RWPE2 (cell line): Measurements from ENCODE around the gene ADAM11.
"Not testable (repeated sequence)": the region's sequence is repeated elsewhere in the genome, so short reads cannot be mapped to it uniquely, and the experiment has no call there.

Experiments used
- ATAC-seq: fragments of 200-7000 bp; cut with Tn5 transposase; 3 replicates; pipeline ENCODE4 v1.9.1; 2021; ENCODE audit warnings: low read depth
- DNase-seq: peaks from one replicate; pipeline ENCODE4 v3.0.0-alpha.2; 2020; ENCODE audit warnings: low spot score
- H3K27ac ChIP-seq: fragments of 450-650 bp; 2 replicates; pipeline ENCODE4 v1.5.1; 2017; ENCODE audit warnings: mild to moderate bottlenecking; ENCODE audit not compliant: poor library complexity, severe bottlenecking
- H3K27me3 ChIP-seq: fragments of 250-450 bp; sonication (Bioruptor Pico); 2 replicates; pipeline ENCODE4 v1.5.1; 2021; ENCODE audit warnings: mild to moderate bottlenecking, moderate library complexity; ENCODE audit not compliant: insufficient read depth, poor library complexity, severe bottlenecking
- H3K36me3 ChIP-seq: fragments of 250-450 bp; sonication (Bioruptor Pico); 2 replicates; pipeline ENCODE4 v1.5.1; 2020; ENCODE audit warnings: low read depth, mild to moderate bottlenecking, moderate library complexity
- H3K4me1 ChIP-seq: fragments of 250-450 bp; sonication (Bioruptor Pico); 2 replicates; pipeline ENCODE4 v1.5.1; 2021; ENCODE audit warnings: mild to moderate bottlenecking, moderate library complexity; ENCODE audit not compliant: insufficient read depth, poor library complexity, severe bottlenecking
- H3K4me3 ChIP-seq: fragments of 250-450 bp; sonication (Bioruptor Pico); 2 replicates; pipeline ENCODE4 v1.5.1; 2021; ENCODE audit warnings: mild to moderate bottlenecking, moderate library complexity; ENCODE audit not compliant: severe bottlenecking
- H3K9me3 ChIP-seq: fragments of 250-450 bp; sonication (Bioruptor Pico); 2 replicates; pipeline ENCODE4 v1.5.1; 2021; ENCODE audit warnings: mild to moderate bottlenecking, moderate library complexity; ENCODE audit not compliant: severe bottlenecking
- TF ChIP-seq, protein P1 (sequence below): fragments of 450-650 bp; IDR thresholded peaks from one replicate; pipeline ENCODE4 v1.5.1; 2017; ENCODE audit warnings: mild to moderate bottlenecking, moderate library complexity; ENCODE audit not compliant: poor library complexity, severe bottlenecking

The ADAM11 gene

DNA sequence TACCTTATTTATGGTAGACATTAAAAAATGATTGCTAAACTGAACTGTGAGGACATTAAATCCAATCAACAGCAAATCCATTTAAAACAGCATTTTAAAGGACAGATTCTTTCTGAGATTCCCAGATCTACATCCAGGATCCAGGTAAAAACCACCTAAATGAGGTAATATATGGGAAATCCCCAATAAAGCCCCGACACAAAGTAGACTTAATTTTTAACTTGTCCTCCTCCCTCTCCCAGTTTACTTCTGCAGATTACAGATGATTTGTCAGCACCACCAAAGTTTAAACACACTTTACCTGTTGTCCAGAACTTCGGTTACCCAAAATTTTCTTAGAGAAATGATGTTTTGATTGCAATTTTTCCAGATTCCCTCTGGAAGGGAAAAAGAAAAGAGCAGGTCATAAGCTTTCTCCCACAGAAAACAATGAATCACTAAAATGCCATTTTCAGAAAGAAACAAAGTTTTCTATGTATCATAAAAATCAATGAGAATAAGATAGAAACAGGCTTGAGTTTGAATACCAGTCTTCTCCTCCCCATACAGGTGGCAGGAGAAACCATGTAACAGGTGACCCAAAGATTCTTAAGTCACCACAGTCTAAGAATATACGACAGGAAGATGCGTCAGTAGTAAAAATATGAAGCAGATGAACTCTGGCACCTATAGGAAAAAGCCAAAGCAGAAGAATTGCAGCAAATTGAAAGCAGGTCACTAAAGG, 48.5 kb downstream of the ADAM11 start:
- Histone ChIP-seq H3K27me3 (no peaks in the 10 kb centered on the region), H3K4me3 (no peak overlapping the region), H3K9me3 (no peaks in the 10 kb centered on the region), H3K4me1 (no peaks in the 10 kb centered on the region), H3K27ac (no peak overlapping the region), H3K36me3 (peaks cover 52% of the 10 kb centered on the region)
- ATAC-seq (no peak), DNase-seq (no peak)
- TF ChIP-seq, protein P1, sequence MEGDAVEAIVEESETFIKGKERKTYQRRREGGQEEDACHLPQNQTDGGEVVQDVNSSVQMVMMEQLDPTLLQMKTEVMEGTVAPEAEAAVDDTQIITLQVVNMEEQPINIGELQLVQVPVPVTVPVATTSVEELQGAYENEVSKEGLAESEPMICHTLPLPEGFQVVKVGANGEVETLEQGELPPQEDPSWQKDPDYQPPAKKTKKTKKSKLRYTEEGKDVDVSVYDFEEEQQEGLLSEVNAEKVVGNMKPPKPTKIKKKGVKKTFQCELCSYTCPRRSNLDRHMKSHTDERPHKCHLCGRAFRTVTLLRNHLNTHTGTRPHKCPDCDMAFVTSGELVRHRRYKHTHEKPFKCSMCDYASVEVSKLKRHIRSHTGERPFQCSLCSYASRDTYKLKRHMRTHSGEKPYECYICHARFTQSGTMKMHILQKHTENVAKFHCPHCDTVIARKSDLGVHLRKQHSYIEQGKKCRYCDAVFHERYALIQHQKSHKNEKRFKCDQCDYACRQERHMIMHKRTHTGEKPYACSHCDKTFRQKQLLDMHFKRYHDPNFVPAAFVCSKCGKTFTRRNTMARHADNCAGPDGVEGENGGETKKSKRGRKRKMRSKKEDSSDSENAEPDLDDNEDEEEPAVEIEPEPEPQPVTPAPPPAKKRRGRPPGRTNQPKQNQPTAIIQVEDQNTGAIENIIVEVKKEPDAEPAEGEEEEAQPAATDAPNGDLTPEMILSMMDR, result no peak

DNA sequence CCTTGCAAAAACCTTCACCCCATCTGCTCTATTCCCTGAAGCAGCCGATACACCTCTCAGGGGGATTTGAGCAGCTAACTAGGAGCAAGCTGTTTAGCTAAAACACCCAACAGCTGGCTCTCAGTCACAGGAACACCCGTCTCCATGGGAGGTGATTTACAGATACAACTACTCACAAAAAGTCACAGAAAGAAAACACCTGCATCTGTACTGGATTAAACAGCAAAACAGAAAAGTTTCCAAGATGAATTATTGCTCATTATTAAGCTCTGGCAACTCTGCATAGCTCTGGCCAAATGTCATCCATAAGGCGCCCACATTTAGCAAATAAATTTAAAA, 49.0 kb downstream of the ADAM11 start:
- DNase-seq, result no peak

DNA sequence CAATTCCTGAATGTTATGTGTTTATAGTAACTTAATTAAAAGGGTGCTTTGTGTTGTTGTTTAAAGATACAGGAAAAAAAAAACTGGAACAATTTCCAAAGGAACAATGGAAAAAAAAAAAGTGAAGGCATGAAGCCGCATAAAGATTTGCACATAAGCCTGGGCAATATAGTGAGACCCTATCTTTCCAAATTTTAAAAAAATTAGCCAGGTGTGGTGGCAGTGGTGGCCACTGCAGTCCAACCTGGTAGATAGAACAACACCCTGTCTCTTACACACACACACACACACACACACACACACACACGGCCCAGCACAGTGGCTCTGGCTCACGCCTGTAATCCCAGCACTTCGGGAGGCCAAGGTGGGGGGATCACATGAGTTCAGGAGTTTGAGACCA, 49.4 kb downstream of the ADAM11 start:
- Histone ChIP-seq H3K4me1 (no peaks in the 10 kb centered on the region), H3K9me3 (no peaks in the 10 kb centered on the region), H3K4me3 (no peak overlapping the region), H3K27ac (no peak overlapping the region), H3K27me3 (no peaks in the 10 kb centered on the region), H3K36me3 (peaks cover 43% of the 10 kb centered on the region)
- DNase-seq (no peak), ATAC-seq (no peak)
- TF ChIP-seq, protein P1, result no peak

More for the DNA sequence above, 49.0 kb downstream of the ADAM11 start:
- H3K36me3 ChIP-seq, result peaks cover 46% of the 10 kb centered on the region
- no peaks in the 10 kb centered on the region for H3K9me3 ChIP-seq
- H3K27ac ChIP-seq, result no peak overlapping the region
- ATAC-seq, result no peak
- H3K4me3 ChIP-seq, result no peak overlapping the region
- no peaks in the 10 kb centered on the region for H3K27me3 ChIP-seq
- TF ChIP-seq, protein P1, result no peak
- H3K4me1 ChIP-seq, result no peaks in the 10 kb centered on the region

DNA sequence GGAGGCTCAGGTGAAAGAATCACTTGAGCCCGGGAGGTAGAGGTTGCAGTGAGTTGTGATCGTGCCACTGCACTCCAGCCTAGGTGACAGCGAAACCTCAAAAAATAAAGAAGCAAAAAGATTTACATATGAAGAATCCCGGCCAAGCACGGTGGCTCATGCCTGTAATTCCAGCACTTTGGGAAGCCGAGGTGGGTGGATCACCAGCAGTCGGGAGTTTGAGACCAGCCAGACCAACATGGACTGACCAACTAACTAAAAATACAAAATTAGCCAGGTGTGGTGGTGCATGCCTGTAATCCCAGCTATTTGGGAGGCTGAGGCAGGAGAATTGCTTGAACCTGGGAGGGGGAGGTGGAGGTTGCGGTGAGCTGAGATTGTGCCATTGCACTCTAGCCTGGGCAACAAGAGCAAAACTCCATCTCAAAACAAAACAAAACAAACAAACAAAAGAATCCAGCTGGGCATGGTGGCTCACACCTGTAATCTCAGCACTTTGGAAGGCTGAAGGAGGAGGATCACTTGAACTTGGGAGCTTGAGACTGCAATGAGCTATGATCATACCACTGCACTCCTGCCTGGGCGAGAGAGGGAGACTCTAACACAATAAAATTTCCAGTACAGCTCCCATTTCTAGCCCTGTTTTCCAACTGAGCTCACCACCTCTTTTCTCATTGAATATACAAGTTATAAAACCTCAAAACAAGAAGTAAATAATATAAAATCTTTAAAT, 50.0 kb downstream of the ADAM11 start:
- peaks cover 36% of the 10 kb centered on the region for H3K36me3 ChIP-seq
- ATAC-seq, H3K9me3 ChIP-seq, H3K4me3 ChIP-seq, DNase-seq, H3K27ac ChIP-seq, H3K27me3 ChIP-seq, H3K4me1 ChIP-seq: not testable (repeated sequence)

DNA sequence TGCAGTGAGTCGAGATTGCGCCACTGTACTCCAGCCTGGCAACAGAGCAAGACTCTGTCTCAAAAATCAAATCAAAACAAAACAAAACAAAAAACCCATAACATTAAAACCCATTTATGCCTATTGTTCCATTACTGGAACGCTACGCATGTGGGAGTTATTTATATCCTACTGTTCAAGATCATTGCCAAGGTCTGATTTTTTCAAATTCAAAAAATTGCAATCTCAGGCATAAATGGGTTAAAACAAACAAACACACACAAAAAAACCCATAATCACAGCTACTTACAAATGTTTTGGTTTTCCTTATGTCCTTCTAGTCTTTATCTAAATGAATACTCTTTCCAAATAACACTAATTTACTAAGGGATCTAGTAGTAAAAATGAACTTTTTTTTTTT, 53.5 kb downstream of the ADAM11 start:
- Histone ChIP-seq H3K36me3 (peaks cover 6% of the 10 kb centered on the region), H3K27me3 (no peaks in the 10 kb centered on the region), H3K4me3 (no peak overlapping the region), H3K27ac (peak overlapping the region; percentile 75), H3K9me3 (no peaks in the 10 kb centered on the region), H3K4me1 (peaks cover 7% of the 10 kb centered on the region)
- TF ChIP-seq, protein P1, result no peak
- ATAC-seq (no peak), DNase-seq (no peak)

DNA sequence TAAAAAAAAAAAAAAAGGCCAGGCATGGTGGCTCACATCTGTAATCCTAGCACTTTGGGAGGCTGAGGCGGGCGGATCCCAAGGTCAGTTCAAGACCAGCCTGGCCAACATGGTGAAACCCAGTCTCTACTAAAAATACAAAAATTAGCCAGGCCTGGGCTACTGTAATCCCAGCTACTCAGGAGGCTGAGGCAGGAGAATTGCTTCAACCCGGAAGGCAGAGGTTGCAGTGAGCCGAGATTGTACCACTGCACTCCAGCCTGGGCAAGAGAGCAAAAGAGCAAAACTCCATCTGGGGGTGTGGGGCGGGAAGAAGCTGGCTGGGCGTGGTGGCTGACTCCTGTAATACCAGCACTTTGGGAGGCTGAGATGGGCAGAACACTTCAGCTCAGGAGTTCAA, 59.7 kb downstream of the ADAM11 start:
- H3K27ac ChIP-seq, result peak overlapping the region; percentile 4
- not testable (repeated sequence) for ATAC-seq, H3K4me3 ChIP-seq, DNase-seq, H3K27me3 ChIP-seq, H3K9me3 ChIP-seq
- peaks cover 36% of the 10 kb centered on the region for H3K4me1 ChIP-seq
- H3K36me3 ChIP-seq, result peaks cover 18% of the 10 kb centered on the region; the same call in 1 of the 2 replicates
